RPMI7951 (cell line): ENCODE results near the gene EMX1. TPM values are rescaled to one million over a fixed set of nuclear protein-coding genes. Genes with fewer than 3 reads are reported as not detected.

ENCODE experiments used
- DNase-seq: peaks from one replicate; pipeline ENCODE4 v3.0.0-alpha.2; 2012; ENCODE audit warnings: low read depth
- total RNA-seq: library from RNA; depleted of rRNA; stranded (reverse); fragments of >200 nt; shearing (Covaris generic); gene quantifications from 2 replicates; pipeline ENCODE4 v1.2.3, GENCODE V29; 2014; rRNA removed

EMX1 gene
- total RNA-seq: not detected in 2 replicates

- no peak for DNase-seq
Measured at GRCh38 chr2:72917138-72917876, at the start of gene EMX1. EMX1 (plus strand) TSS chr2:72917519; CDS start chr2:72917853, 334 bp downstream.

- no peak for DNase-seq
Measured at GRCh38 chr2:72871060-72871459, 46.3 kb upstream of the EMX1 start.

GRCh38 chr2:72871880-72872279, 45.4 kb upstream of the EMX1 start:
- DNase-seq: no peak

GRCh38 chr2:72883356-72883962, 33.9 kb upstream of the EMX1 start:
- peak; percentile 44 for DNase-seq

GRCh38 chr2:72886505-72887031, 30.8 kb upstream of the EMX1 start:
- no peak for DNase-seq

- peak; percentile 76 for DNase-seq
Measured at GRCh38 chr2:72887032-72887739, 30.1 kb upstream of the EMX1 start, which contains the start of gene SPR. SPR (plus strand) TSS chr2:72887408; CDS start chr2:72887433, 25 bp downstream.

- DNase-seq: peak; percentile 87
Measured at GRCh38 chr2:72887740-72888437, 29.4 kb upstream of the EMX1 start.

- no peak for DNase-seq
Measured at GRCh38 chr2:72888438-72889202, 28.7 kb upstream of the EMX1 start.

GRCh38 chr2:72889991-72890390, 27.3 kb upstream of the EMX1 start:
- DNase-seq: no peak

GRCh38 chr2:72891091-72891818, 26.1 kb upstream of the EMX1 start:
- no peak for DNase-seq

- peak; percentile 45 for DNase-seq
Measured at GRCh38 chr2:72892506-72893173, 24.7 kb upstream of the EMX1 start.

- DNase-seq: peak; percentile 59
Measured at GRCh38 chr2:72893594-72894319, 23.6 kb upstream of the EMX1 start.

GRCh38 chr2:72894514-72894913, 22.8 kb upstream of the EMX1 start:
- DNase-seq: no peak

GRCh38 chr2:72895154-72895553, 22.2 kb upstream of the EMX1 start:
- no peak for DNase-seq

- DNase-seq: peak; percentile 48
Measured at GRCh38 chr2:72895759-72896281, 21.5 kb upstream of the EMX1 start.

- DNase-seq: no peak
Measured at GRCh38 chr2:72896446-72896845, 20.9 kb upstream of the EMX1 start.

GRCh38 chr2:72897785-72898584, 19.3 kb upstream of the EMX1 start:
- no peak for DNase-seq

GRCh38 chr2:72898585-72898906, 18.8 kb upstream of the EMX1 start:
- no peak for DNase-seq
